ENCODE data around the gene ANK2.

The ANK2 gene

DNA sequence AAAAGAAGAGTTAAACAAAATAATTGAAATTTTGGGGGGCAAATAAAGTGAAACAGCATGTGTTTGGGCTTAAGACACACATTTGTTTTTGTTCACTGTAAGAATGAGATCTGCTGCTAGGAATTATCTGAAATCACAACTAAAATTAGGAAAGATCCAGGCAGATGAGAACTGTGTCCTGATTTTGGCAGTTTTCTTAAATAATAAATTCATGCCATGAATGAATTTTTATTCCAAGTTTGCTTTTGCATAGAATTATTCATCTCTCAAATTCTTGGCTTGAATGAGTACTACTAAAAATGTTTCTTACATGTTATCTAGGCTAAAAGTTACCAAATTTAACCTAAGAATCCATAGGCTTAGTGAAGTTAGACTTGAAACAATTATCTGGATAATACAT lies 321.7 kb downstream of the ANK2 start:
- no peaks in the 10 kb centered on the region for H3K36me3 ChIP-seq (ENCODE audit: insufficient read depth)

DNA sequence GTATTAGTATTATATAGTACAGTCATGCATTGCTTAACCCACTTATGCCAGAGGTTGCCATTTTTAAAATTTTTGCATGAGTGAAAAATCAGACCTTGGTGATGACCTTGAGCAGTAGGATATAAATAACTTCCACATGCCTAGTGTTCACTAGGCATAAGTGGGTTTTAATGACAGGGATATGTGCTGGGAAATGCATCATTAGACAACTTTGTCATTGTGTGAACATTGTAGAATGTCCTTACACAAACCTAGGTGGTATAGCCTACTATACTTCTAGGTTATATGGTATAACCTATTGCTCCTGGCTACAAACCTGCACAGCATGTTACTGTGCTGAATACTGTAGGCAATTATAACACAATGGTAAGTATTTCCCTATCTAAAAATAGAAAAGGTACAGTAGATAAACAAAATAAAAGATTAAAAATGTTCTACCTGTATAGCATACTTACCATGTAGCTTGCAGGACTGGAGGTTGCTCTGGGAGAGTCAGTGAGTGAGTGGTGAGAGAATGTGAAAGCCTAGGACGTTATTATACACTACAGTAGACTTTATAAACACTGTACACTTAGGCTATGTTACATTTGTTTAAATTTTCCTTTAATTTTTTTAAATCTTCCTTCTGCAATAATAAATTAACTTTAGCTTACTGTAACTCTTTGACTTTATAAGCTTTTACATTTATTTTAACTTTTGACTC lies 326.7 kb downstream of the ANK2 start:
- Histone ChIP-seq H3K79me2 (ENCODE audit: insufficient read depth, low read depth) (no peaks in the 10 kb centered on the region), H3K9ac (no peak overlapping the region), H4K20me1 (ENCODE audit: insufficient read depth) (no peaks in the 10 kb centered on the region), H3K4me2 (no peak overlapping the region), H3K27ac (no peak overlapping the region), H3K4me3 (IDR thresholded peaks at IDR 0.05; ENCODE audit: insufficient read depth, low read depth, low read length) (no peak overlapping the region), H2AFZ (ENCODE audit: low read depth) (no peak overlapping the region), H3K4me1 (ENCODE audit: low read depth, poor library complexity, severe bottlenecking) (no peaks in the 10 kb centered on the region), H3K36me3 (ENCODE audit: insufficient read depth) (no peaks in the 10 kb centered on the region), H3K27me3 (ENCODE audit: insufficient read depth, low read depth) (no peaks in the 10 kb centered on the region)
- TF ChIP-seq, protein P1, sequence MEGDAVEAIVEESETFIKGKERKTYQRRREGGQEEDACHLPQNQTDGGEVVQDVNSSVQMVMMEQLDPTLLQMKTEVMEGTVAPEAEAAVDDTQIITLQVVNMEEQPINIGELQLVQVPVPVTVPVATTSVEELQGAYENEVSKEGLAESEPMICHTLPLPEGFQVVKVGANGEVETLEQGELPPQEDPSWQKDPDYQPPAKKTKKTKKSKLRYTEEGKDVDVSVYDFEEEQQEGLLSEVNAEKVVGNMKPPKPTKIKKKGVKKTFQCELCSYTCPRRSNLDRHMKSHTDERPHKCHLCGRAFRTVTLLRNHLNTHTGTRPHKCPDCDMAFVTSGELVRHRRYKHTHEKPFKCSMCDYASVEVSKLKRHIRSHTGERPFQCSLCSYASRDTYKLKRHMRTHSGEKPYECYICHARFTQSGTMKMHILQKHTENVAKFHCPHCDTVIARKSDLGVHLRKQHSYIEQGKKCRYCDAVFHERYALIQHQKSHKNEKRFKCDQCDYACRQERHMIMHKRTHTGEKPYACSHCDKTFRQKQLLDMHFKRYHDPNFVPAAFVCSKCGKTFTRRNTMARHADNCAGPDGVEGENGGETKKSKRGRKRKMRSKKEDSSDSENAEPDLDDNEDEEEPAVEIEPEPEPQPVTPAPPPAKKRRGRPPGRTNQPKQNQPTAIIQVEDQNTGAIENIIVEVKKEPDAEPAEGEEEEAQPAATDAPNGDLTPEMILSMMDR (conservative IDR thresholded peaks at IDR 0.05; ENCODE audit: low read depth, low read length), result no peak

More for the DNA sequence above, 321.7 kb downstream of the ANK2 start:
- H2AFZ ChIP-seq (ENCODE audit: low read depth), result no peak overlapping the region
- H3K79me2 ChIP-seq (ENCODE audit: insufficient read depth, low read depth), result no peaks in the 10 kb centered on the region
- H3K9ac ChIP-seq, result no peak overlapping the region
- H3K27ac ChIP-seq, result no peak overlapping the region
- no peaks in the 10 kb centered on the region for H3K27me3 ChIP-seq (ENCODE audit: insufficient read depth, low read depth)
- H3K4me2 ChIP-seq, result no peak overlapping the region
- H3K4me3 ChIP-seq (IDR thresholded peaks at IDR 0.05; ENCODE audit: insufficient read depth, low read depth, low read length), result no peak overlapping the region
- H3K4me1 ChIP-seq (ENCODE audit: low read depth, poor library complexity, severe bottlenecking), result no peaks in the 10 kb centered on the region
- no peaks in the 10 kb centered on the region for H4K20me1 ChIP-seq (ENCODE audit: insufficient read depth)
- TF ChIP-seq, protein P1 (conservative IDR thresholded peaks at IDR 0.05; ENCODE audit: low read depth, low read length), result no peak

DNA sequence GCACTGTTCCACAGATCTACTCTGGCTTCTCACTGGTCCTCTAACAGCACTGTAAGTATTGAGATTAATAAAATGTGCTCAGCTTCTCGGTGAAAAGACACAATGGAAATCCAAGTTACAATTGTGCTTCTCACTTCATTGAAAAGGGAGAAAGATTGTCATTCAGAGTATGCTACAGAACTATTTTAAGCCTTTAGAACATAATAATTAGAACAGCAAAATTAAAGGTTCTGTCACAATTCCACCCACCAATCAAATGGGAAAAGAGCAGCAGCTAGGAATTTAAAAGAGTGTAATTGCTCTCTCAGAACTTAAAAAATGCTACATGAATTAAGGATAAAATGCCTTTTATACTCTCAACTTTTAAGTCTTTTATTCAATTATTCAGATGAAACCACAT lies 329.4 kb downstream of the ANK2 start:
- Histone ChIP-seq H3K4me2 (no peak overlapping the region), H3K36me3 (ENCODE audit: insufficient read depth) (no peaks in the 10 kb centered on the region), H3K27me3 (ENCODE audit: insufficient read depth, low read depth) (no peaks in the 10 kb centered on the region), H3K4me3 (IDR thresholded peaks at IDR 0.05; ENCODE audit: insufficient read depth, low read depth, low read length) (no peak overlapping the region), H4K20me1 (ENCODE audit: insufficient read depth) (no peaks in the 10 kb centered on the region), H3K27ac (no peak overlapping the region), H3K79me2 (ENCODE audit: insufficient read depth, low read depth) (no peaks in the 10 kb centered on the region), H3K9ac (no peak overlapping the region), H2AFZ (ENCODE audit: low read depth) (no peak overlapping the region), H3K4me1 (ENCODE audit: low read depth, poor library complexity, severe bottlenecking) (no peaks in the 10 kb centered on the region)
- TF ChIP-seq, protein P1 (conservative IDR thresholded peaks at IDR 0.05; ENCODE audit: low read depth, low read length), result no peak

DNA sequence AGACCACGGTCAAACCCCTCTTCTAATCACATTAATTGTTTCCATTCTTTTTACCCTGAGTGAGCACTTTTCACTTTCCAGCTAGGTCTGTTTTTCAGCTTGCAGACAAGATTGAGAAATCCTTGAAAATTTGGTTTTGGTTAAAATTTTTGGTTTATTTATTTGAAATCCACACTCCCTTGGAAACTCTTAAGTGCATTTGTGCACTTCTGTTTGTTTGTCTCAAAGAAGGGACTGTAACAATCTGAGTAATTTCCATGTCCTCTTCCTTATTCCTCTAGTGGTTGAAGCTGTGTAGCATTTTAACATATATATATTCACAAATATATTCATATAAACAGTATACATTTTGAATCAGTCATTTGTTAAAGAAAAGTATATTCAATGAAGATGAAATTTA lies 333.3 kb downstream of the ANK2 start:
- Histone ChIP-seq H3K36me3 (ENCODE audit: insufficient read depth) (no peaks in the 10 kb centered on the region), H3K27ac (no peak overlapping the region)

More for the DNA sequence above, 333.3 kb downstream of the ANK2 start:
- Histone ChIP-seq H3K4me3 (IDR thresholded peaks at IDR 0.05; ENCODE audit: insufficient read depth, low read depth, low read length) (no peak overlapping the region), H4K20me1 (ENCODE audit: insufficient read depth) (no peaks in the 10 kb centered on the region), H2AFZ (ENCODE audit: low read depth) (no peak overlapping the region), H3K79me2 (ENCODE audit: insufficient read depth, low read depth) (no peaks in the 10 kb centered on the region), H3K4me2 (no peak overlapping the region), H3K4me1 (ENCODE audit: low read depth, poor library complexity, severe bottlenecking) (no peaks in the 10 kb centered on the region), H3K27me3 (ENCODE audit: insufficient read depth, low read depth) (no peaks in the 10 kb centered on the region), H3K9ac (no peak overlapping the region)
- TF ChIP-seq, protein P1 (conservative IDR thresholded peaks at IDR 0.05; ENCODE audit: low read depth, low read length), result no peak
